Gastrocnemius medialis (tissue), 4 donors: ENCODE measurements around the gene CREB1.

Experiments
- POLR2A ChIP-seq, 2 donors: fragments of 450-650 bp; IDR thresholded peaks; one replicate each; pipeline ENCODE4 v1.6.1; 2017; ENCODE audit warnings: antibody characterized with exemption in 2 of 2, mild to moderate bottlenecking in 2 of 2, moderate library complexity in 2 of 2
- TF ChIP-seq, protein P1 (sequence below), 5 experiments: fragments of 450-650 bp in 3 of 5; fragments of 200-600 bp in 2 of 5; sonication (generic) in 2 of 5; IDR thresholded peaks in 4 of 5; conservative IDR thresholded peaks in 1 of 5; 1 replicate in 4 of 5; 2 replicates in 1 of 5; pipeline ENCODE4 v1.5.1; 2016 to 2019; ENCODE audit warnings: antibody characterized with exemption in 5 of 5, mild to moderate bottlenecking in 3 of 5, moderate library complexity in 3 of 5

DNA sequence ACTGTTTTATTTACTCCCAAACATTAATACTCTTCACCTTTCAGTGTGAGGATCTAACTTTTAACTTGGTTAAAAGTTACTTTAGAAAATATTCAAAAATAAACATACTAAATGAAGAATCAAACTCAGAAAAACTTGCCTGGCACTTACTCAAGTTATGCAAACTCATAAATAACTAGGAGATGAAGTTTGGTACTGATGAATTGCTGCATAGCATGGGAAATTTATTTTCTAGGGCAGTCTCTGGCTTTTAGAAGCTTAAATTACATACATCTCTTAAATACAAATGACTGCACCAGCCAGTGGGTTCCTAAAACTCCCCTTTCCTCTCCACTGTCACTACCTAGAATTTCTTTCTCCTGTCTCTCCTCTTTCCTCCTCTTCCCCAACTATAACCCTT lies 46.7 kb upstream of the CREB1 start:
- TF ChIP-seq, protein P1, sequence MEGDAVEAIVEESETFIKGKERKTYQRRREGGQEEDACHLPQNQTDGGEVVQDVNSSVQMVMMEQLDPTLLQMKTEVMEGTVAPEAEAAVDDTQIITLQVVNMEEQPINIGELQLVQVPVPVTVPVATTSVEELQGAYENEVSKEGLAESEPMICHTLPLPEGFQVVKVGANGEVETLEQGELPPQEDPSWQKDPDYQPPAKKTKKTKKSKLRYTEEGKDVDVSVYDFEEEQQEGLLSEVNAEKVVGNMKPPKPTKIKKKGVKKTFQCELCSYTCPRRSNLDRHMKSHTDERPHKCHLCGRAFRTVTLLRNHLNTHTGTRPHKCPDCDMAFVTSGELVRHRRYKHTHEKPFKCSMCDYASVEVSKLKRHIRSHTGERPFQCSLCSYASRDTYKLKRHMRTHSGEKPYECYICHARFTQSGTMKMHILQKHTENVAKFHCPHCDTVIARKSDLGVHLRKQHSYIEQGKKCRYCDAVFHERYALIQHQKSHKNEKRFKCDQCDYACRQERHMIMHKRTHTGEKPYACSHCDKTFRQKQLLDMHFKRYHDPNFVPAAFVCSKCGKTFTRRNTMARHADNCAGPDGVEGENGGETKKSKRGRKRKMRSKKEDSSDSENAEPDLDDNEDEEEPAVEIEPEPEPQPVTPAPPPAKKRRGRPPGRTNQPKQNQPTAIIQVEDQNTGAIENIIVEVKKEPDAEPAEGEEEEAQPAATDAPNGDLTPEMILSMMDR (IDR thresholded peaks at IDR 0.05 in 4 of 5, conservative IDR thresholded peaks at IDR 0.05 in 1 of 5), result no peak
- no peak for TF ChIP-seq POLR2A (IDR thresholded peaks at IDR 0.05)
